Heart left ventricle (tissue), 16 donors: ENCODE measurements around the gene KCNN2. TPM values are rescaled to one million over a fixed set of nuclear protein-coding genes. Genes with fewer than 3 reads are reported as not detected.

Experiments used
- ATAC-seq, 4 donors: fragments of 200-7000 bp; cut with Tn5 transposase; one replicate each; pipeline ENCODE4 v1.9.1; 2020 to 2022; ENCODE audit warnings: moderate library complexity in 4 of 4, mild to moderate bottlenecking in 3 of 4, moderate number of reproducible peaks in 1 of 4
- DNase-seq, 5 donors: peaks; one replicate each; pipeline ENCODE4 v3.0.0-alpha.2; 2020
- H3K27ac ChIP-seq, 12 donors: fragments of 200-600 bp; sonication (generic) in 4 of 12; one replicate each; pipeline versions ENCODE4 v1.5.0 to v1.8.0; 2016 to 2022; ENCODE audit warnings: mild to moderate bottlenecking in 2 of 12
- H3K27me3 ChIP-seq, 9 donors: fragments of 200-600 bp; sonication (generic) in 2 of 9; one replicate each; pipeline versions ENCODE4 v1.5.1 to v1.8.0; 2016 to 2022; ENCODE audit warnings: mild to moderate bottlenecking in 3 of 9
- H3K36me3 ChIP-seq, 9 donors: fragments of 200-600 bp; sonication (generic) in 2 of 9; one replicate each; pipeline versions ENCODE4 v1.5.0 to v1.8.0; 2018 to 2022; ENCODE audit warnings: mild to moderate bottlenecking in 2 of 9
- H3K4me1 ChIP-seq, 12 donors: fragments of 200-600 bp; sonication (generic) in 4 of 12; one replicate each; pipeline versions ENCODE4 v1.5.0 to v1.8.0; 2016 to 2022; ENCODE audit warnings: mild to moderate bottlenecking in 3 of 12
- H3K4me3 ChIP-seq, 12 donors: fragments of 200-600 bp; sonication (generic) in 4 of 12; one replicate each; pipeline versions ENCODE4 v1.5.0 to v1.8.0; 2017 to 2022; ENCODE audit warnings: mild to moderate bottlenecking in 9 of 12, moderate library complexity in 4 of 12
- H3K9me3 ChIP-seq, 12 donors: fragments of 200-600 bp; sonication (generic) in 4 of 12; one replicate each; pipeline versions ENCODE4 v1.5.0 to v1.8.0; 2016 to 2022; ENCODE audit warnings: mild to moderate bottlenecking in 1 of 12
- POLR2A ChIP-seq, 2 donors: fragments of 450-650 bp; IDR thresholded peaks; one replicate each; pipeline ENCODE4 v1.6.1; 2017; ENCODE audit warnings: antibody characterized with exemption in 2 of 2, mild to moderate bottlenecking in 2 of 2, moderate library complexity in 2 of 2
- WGBS, 4 donors: extraction: QIAGEN DNeasy Blood & Tissue Kit in 2 of 4; methylation state at CpG; one replicate each; pipeline versions ENCODE4 v1.1.5 to v1.1.7; 2013 to 2018; 5-methylcytosine and 5-hydroxymethylcytosine counted together
- intact Hi-C, 10 donors: fragments of 100-400 bp; cut with DNase I; formaldehyde crosslinking; loops; one replicate each; pipeline versions ENCODE4 v1.11.1 to v1.14.2; 2022
- long read RNA-seq, 3 donors: library from polyadenylated mRNA; unstranded; transcript quantifications; one replicate each; pipeline ENCODE4 v2.0.0, GENCODE V29; 2020 to 2021
- polyA plus RNA-seq, 2 donors: library from polyadenylated mRNA; stranded (reverse); fragments of 200-250 nt; gene quantifications; one replicate each; pipeline ENCODE4 v1.2.3, GENCODE V29; 2013
- total RNA-seq, 9 donors: library from RNA; depleted of rRNA in 2 of 9; stranded (reverse); fragments of >200 nt in 2 of 9; fragmentation: NEBNext Ultra II Directional in 3 of 9; extraction: Animal tissue kit (Norgen Biotek cat#: 25700) in 3 of 9; gene quantifications; one replicate each; pipeline versions ENCODE4 v1.1.0 to v1.2.4, GENCODE V29; 2016 to 2023
- TF ChIP-seq, protein P1 (sequence below), 12 donors: fragments of 200-600 bp; sonication (generic) in 4 of 12; IDR thresholded peaks; one replicate each; pipeline versions ENCODE4 v1.5.0 to v1.8.0; 2018 to 2022; ENCODE audit warnings: antibody characterized with exemption in 12 of 12, mild to moderate bottlenecking in 5 of 12
- donor health status: ischemic (EF 13 %, LVEDD 7.1; RV severe dilation, severe dysfunction).
- donor health status: healthy with polysubstance abuse.
- donor health status: DM: no; HTN: yes; CAD: no.
- donor health status: DM: no; HTN: no; CAD: no.
- donor health status: ischemic (EF 25% LVEDD 6.9; RV normal size, moderate dysfunction).
- donor health status: ischemic (EF 25% LVEDD 5.7; RV mildly dilated, moderate dysfunction).
- donor health status: healthy.
- donor health status: DM: yes; HTN: yes; CAD: no.
- donor health status: ischemic (EF 35%, LVEDD 5.7; RV mildly dilated, moderate dysfunction).
- donor health status: nonischemic (EF 11% LVEDD 7.7; RV severe dilation, severe dysfunction).
- donor health status: DM: yes; HTN: yes; CAD: no.
- donor health status: PGD.
- donor health status: ischemic (EF 29% LVEDD 5.4; RV normal size, mild dysfunction).
- donor health status: nonischemic (EF 23%, LVEDD 6.1; RV moderate dilation, normal function).

Gene KCNN2
- total RNA-seq (10 to 100 TPM in 2 of 9 donors, 1 to 10 TPM in 7; 4.7 to 11.6 (median 6.7) TPM), polyA plus RNA-seq (1 to 10 TPM; 1.2 to 9.6 TPM)
- long read RNA-seq, donor 1, transcript KCNN2-201 (8 exons, 2,512 nt), result major isoform, 33 of 42 reads
- long read RNA-seq, donor 1, partial matches to known transcripts, result 4 of 42 reads
- long read RNA-seq, donor 1, other reads (novel, unspliced or antisense), result 5 of 42 reads
- long read RNA-seq, donor 2, transcript KCNN2-201 (8 exons, 2,512 nt), result major isoform, 24 of 31 reads
- long read RNA-seq, donor 2, partial matches to known transcripts, result 3 of 31 reads
- long read RNA-seq, donor 2, other reads (novel, unspliced or antisense), result 4 of 31 reads
- long read RNA-seq, donor 3, transcript KCNN2-201 (8 exons, 2,512 nt), result major isoform, 10 of 13 reads
- long read RNA-seq, donor 3, partial matches to known transcripts, result 0 of 13 reads
- long read RNA-seq, donor 3, other reads (novel, unspliced or antisense), result 3 of 13 reads

DNA sequence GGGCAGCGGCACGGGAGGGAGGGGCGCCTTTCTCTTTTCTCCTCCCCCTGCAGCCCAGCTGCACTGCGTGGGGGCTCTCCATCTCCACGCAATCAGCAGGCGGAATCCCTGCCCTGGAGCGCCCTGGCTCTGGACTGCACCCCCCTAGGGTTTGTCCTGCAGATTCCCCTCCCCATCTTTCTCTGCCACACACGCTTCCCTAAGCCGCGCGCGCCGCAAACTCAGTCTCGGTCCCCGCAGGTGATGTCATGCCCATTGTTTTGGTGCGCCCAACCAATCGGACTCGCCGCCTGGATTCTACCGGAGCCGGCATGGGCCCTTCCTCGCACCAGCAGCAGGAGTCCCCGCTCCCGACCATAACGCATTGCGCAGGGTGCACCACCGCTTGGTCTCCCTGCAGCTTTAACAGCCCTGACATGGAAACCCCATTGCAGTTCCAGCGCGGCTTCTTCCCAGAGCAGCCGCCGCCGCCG, at the start of gene KCNN2:
KCNN2 (plus strand) TSS at position 347 of the 473 bp plus-strand sequence; CDS start at position 417, 70 bp downstream.
- Histone ChIP-seq H3K27ac (peak within 1 kb of the TSS in 10 of 12 donors; percentile 45 to 80 (median 70)), H3K27me3 (peaks cover 0 to 60% (median 16%) of the 10 kb centered on the region in 9 donors), H3K4me1 (peaks cover 0 to 38% (median 15%) of the 10 kb centered on the region in 12 donors), H3K4me3 (peak within 1 kb of the TSS; percentile 51 to 95 (median 72)), H3K9me3 (no peaks in the 10 kb centered on the region), H3K36me3 (no peaks in the 10 kb centered on the region)
- DNase-seq (peak; percentile 87 to 91 (median 90)), ATAC-seq (peak; percentile 96 to 99 (median 98))
- intact Hi-C loops, result loop anchor here in 7 of 10 donors (2.0 to 10.0 kb wide), 5 partner anchors 83 to 259 kb away; no protein-coding TSS in a partner anchor
- 0 to 1% (median 1%) methylated on average over 24 to 33 of the region's 33 CpGs for WGBS, 4 donors
- TF ChIP-seq, protein P1, sequence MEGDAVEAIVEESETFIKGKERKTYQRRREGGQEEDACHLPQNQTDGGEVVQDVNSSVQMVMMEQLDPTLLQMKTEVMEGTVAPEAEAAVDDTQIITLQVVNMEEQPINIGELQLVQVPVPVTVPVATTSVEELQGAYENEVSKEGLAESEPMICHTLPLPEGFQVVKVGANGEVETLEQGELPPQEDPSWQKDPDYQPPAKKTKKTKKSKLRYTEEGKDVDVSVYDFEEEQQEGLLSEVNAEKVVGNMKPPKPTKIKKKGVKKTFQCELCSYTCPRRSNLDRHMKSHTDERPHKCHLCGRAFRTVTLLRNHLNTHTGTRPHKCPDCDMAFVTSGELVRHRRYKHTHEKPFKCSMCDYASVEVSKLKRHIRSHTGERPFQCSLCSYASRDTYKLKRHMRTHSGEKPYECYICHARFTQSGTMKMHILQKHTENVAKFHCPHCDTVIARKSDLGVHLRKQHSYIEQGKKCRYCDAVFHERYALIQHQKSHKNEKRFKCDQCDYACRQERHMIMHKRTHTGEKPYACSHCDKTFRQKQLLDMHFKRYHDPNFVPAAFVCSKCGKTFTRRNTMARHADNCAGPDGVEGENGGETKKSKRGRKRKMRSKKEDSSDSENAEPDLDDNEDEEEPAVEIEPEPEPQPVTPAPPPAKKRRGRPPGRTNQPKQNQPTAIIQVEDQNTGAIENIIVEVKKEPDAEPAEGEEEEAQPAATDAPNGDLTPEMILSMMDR (IDR thresholded peaks at IDR 0.05), result no peak
- peak in 1 of 2 donors; percentile 35 for TF ChIP-seq POLR2A (IDR thresholded peaks at IDR 0.05)

DNA sequence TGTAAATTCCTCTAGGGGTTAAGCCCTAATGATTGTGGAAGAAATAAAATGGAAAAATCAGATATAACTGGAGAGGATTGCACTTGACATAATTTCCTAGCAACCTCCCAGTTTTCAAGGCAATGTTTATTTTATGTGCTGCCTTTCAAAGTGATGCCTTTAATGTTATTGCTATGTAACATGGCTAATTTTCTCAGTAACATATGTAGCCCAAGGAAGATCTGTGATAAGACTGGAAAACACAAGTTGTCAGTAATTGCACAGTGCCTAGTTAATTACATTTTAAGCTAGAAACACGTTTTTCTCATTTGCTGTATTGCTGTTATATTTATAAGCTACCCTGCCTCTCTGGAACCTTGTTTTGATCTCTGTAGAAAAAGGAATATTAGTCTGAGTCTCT, 49.2 kb upstream of the KCNN2 start:
- Histone ChIP-seq H3K27me3 (no peaks in the 10 kb centered on the region), H3K9me3 (no peaks in the 10 kb centered on the region), H3K27ac (no peak overlapping the region), H3K36me3 (no peaks in the 10 kb centered on the region), H3K4me1 (peaks cover 0 to 8% (median 0%) of the 10 kb centered on the region in 12 donors), H3K4me3 (no peak overlapping the region)
- DNase-seq (no peak), ATAC-seq (no peak)
- WGBS, 4 donors, result 46 to 62% (median 58%) methylated on average over 1 of the region's 1 CpG
- no peak for TF ChIP-seq POLR2A (IDR thresholded peaks at IDR 0.05)
- TF ChIP-seq, protein P1 (IDR thresholded peaks at IDR 0.05), result no peak
- intact Hi-C loops, result no loop called here

DNA sequence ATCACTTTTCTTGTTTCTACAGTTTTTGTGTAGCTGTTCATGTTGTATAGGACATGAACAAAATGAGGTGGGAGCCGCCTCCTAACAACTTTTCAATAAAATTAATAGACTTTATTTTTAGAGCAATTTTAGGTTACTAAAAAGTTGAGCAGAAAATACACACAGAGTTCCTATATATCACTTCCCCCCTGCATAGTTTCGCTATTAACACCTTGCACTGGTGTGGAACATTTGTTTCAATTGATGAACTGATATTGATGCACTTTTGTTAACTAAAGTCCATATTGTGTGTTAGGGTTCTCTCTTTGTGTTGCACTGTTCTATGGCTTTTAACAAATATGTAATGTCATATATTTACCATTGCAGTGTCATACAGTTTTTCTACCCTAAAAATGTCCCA, 47.8 kb upstream of the KCNN2 start:
- no peaks in the 10 kb centered on the region for H3K9me3 ChIP-seq
- intact Hi-C loops, result no loop called here
- peaks cover 0 to 10% (median 1%) of the 10 kb centered on the region in 12 donors for H3K4me1 ChIP-seq
- TF ChIP-seq POLR2A (IDR thresholded peaks at IDR 0.05), result no peak
- TF ChIP-seq, protein P1 (IDR thresholded peaks at IDR 0.05), result no peak
- WGBS, 4 donors, result 92 to 96% (median 93%) methylated on average over 2 of the region's 2 CpGs
- H3K27me3 ChIP-seq, result no peaks in the 10 kb centered on the region
- no peaks in the 10 kb centered on the region for H3K36me3 ChIP-seq
- no peak for ATAC-seq
- no peak overlapping the region for H3K4me3 ChIP-seq
- no peak overlapping the region for H3K27ac ChIP-seq
- no peak for DNase-seq

DNA sequence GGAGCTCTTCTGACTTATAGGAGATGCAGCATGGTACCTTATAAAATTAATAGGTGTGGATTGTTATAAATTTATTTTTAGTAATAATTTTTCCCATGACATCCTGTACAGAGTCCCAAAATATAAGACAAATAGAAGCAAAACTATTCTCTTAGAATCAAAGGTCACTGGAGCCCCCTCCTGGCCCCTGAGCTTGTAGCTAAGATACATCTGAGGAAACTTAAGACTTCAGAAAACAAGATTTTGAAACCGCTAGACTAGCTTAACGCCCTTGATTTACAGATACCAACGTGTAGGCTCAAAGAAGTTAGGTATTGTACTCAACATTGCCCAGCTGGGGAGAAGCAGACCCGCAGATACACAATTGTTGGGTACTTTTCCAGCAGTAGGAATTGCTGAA, 45.7 kb upstream of the KCNN2 start:
- H3K4me1 ChIP-seq, result peaks cover 0 to 22% (median 5%) of the 10 kb centered on the region in 12 donors
- WGBS, 4 donors, result 46 to 60% (median 52%) methylated on average over 4 of the region's 4 CpGs
- H3K27ac ChIP-seq, result peak overlapping the region in 1 of 12 donors; percentile 18
- no peaks in the 10 kb centered on the region for H3K9me3 ChIP-seq
- no peak overlapping the region for H3K4me3 ChIP-seq
- H3K27me3 ChIP-seq, result no peaks in the 10 kb centered on the region
- H3K36me3 ChIP-seq, result no peaks in the 10 kb centered on the region
- intact Hi-C loops, result no loop called here
- no peak for TF ChIP-seq POLR2A (IDR thresholded peaks at IDR 0.05)
- TF ChIP-seq, protein P1 (IDR thresholded peaks at IDR 0.05), result peak in 1 of 12 donors; percentile 32
- ATAC-seq (no peak), DNase-seq (no peak)
